GM19035 (cell line): ENCODE data around the gene ZNF646.

Source experiments
- ATAC-seq: cut with Tn5 transposase; IDR thresholded peaks from one replicate; pipeline ENCODE4 v1.9.1; 2021; ENCODE audit not compliant: unreplicated experiment

Gene ZNF646

DNA sequence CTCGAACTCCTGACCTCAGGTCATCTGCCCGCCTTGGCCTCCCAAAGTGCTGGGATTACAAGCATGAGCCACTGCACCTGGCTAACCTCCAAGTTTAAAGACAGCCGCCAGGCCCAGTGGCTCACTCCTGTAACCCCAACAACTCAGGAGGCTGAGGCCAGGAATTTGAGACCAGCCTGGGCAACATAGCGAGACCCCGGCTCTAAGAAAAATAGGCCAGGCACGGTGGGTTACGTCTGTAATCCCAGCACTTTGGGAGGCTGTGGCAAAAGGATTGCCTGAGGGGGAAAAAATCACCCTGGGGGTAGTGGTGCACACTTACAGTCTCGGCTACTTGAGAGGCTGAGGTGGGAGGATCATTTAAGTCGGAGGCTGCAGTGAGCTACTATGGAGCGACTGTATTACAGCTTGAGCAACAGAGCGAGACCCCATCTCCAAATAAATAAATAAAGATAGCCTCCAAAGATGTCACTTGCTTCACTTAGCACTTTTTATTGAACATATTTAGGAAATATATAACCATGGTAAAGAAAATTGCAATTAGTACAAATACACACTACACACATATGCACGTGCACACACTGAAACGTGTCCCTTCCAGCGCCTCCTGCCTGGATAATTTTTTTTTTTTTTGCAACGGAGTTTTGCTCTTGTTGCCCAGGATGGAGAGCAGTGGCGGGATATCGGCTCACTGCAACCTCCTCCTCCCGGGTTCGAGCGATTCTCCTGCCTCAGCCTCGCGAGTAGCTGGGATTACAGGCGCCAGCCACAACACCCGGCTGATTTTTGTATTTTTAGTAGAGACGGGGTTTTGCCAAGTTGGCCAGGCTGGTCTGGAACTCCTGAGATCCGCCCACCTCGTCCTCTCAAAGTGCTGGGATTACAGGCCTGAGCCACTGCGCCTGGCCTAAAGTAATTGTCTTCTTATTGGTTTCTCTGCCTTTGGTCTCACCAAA lies 32.6 kb downstream of the ZNF646 start:
- no peak for ATAC-seq

GRCh38 chr16:31107465-31107867 lies 33.2 kb downstream of the ZNF646 start:
- ATAC-seq, result peak; percentile 48

DNA sequence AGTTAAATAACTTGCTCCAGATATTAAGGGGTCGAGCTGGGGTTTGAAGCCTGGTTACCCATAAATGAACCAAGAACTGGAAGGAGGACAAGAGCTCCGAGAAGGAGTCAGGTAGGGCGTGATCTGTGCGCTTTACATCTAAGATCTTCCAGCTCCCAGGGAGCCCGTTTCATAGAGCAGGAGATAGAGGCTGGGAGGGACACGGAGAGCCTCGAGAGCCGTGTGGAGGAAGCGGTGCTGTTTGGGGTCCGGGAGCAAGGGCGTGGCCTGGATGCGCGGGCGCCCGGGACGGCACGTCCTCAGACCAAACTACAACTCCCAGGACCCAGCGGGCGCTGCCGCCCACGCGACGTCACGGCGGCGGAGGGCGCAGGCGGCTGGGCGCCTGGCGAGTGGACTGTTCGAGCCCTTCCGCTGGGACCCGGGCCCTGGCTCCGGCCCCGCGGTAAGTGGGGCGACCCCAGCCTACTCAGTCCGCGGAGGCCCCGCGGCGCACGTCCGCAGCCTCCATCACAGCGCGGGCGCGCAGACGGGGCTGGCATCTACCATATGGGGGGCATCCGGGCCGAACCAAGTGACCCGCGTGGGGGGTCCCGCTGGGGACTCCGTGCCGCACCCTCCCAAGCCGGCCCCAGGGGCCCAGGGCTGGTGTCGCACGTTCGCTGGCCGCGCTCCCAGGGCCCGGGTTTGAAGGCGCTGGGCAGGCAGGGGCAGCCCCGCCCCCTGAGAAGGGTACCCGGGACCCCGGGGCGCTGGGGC lies 34.0 kb downstream of the ZNF646 start, which contains the start of gene BCKDK:
Gene BCKDK (plus strand): TSS at position 352 of the 759 bp plus-strand sequence. CDS start 838 bp downstream, outside the sequence.
- peak; percentile 83 for ATAC-seq

GRCh38 chr16:31108794-31109558 lies 34.8 kb downstream of the ZNF646 start:
- peak; percentile 2 for ATAC-seq

GRCh38 chr16:31109622-31110021 lies 35.4 kb downstream of the ZNF646 start:
- no peak for ATAC-seq

GRCh38 chr16:31110106-31111034 lies 36.1 kb downstream of the ZNF646 start:
- no peak for ATAC-seq

DNA sequence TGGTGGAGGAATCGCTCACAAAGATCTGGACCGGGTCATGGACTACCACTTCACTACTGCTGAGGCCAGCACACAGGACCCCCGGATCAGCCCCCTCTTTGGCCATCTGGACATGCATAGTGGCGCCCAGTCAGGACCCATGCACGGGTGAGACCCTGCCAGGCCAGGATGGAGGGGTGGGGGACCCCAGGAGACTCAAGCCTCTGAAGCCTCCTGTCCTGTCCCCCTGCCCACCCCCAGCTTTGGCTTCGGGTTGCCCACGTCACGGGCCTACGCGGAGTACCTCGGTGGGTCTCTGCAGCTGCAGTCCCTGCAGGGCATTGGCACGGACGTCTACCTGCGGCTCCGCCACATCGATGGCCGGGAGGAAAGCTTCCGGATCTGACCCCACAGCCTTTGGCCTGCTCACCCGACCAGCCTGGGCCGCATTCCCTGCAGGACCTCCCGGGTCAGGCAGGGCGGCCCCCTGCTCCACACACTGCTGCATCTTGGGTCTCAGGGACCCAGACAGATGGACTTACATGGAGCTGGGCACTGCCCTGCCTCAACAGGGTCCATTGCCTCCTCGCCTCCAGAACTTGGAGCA lies 37.8 kb downstream of the ZNF646 start:
- no peak for ATAC-seq

- no peak for ATAC-seq
Observed at GRCh38 chr16:31112711-31113110, 38.5 kb downstream of the ZNF646 start.

DNA sequence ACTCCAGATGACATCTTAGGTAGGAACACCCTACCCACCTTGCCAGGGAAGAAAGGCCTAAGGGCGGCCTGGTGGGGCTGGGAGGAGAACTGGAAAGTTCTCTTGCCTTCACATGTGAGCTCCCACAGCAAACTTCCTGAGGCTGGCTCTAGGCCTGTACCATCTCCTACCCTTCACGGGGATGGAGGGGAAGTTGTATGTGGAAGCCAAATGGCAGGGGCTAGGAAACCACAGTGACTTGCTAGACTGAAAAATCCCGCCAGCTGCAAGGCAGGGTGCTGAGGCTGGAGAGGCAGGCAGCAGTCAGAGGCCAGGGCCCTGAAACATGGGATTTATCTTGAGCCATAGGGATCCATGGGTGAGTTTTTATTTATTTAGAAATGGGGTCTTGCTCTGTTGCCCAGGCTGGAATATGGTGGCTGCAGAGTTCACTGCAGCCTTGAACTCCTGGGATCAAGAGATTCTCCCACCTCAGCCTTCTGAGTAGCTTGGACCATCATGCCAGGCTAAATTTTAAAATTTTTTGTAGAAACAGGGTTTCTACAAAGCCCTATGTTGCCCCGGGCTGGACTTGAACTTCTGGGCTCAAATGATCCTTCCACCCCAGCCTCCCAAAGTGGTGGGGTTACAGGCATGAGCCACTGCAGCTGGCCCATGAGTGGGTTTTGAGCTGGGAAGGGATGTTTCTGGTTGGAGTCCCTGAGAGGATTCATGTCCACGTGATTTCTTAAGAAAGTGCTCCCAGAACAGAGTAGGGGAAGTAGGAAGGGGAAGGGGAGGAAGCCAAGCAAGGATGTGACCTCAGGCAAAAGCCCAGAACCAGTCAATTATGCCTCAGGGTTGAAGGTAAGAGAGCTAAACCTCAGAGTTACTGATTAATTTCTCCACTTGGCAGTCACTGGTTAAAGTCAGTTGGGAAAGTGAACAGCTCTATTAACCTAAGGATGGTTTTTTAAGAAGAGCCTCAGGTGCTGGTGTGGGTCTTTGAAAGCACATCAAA lies 39.2 kb downstream of the ZNF646 start:
- ATAC-seq, result no peak

DNA sequence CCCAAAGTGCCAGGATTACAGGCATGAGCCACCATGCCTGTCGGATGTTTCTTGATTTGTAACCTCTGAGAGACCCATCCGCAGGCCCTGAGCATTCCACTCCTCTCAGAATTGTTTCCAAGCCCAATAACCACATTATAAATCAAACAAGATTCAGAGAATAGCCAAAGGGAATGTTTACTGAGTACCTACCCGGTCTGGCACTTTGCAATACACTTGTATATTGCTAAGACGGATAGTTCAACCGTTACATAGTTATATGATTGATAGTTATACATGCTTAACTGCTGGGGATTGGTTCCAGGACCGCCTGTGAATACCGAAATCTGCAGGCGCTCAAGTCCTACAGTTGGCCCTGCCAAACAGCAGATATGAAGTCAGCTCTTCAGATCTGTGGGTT lies 40.2 kb downstream of the ZNF646 start:
- no peak for ATAC-seq

GRCh38 chr16:31117384-31118222 lies 43.4 kb downstream of the ZNF646 start, which contains the start of gene KAT8:
Gene KAT8, plus strand, starts transcription at chr16:31117664. Its CDS starts 18 bp downstream, at chr16:31117682.
- peak; percentile 93 for ATAC-seq

GRCh38 chr16:31118223-31119155 lies 44.3 kb downstream of the ZNF646 start:
- ATAC-seq, result no peak

GRCh38 chr16:31120129-31120528 lies 45.9 kb downstream of the ZNF646 start:
- no peak for ATAC-seq

- no peak for ATAC-seq
Observed at GRCh38 chr16:31125844-31126243, 51.6 kb downstream of the ZNF646 start.

GRCh38 chr16:31127182-31127581 lies 53.0 kb downstream of the ZNF646 start:
- no peak for ATAC-seq
